K562 (cell line): ENCODE results near the gene PCCB. TPM values are rescaled to one million over a fixed set of nuclear protein-coding genes. Genes with fewer than 3 reads are reported as not detected.

ENCODE experiments used
- ATF3 ChIP-seq, 2 experiments: fragments of 450-650 bp in 1 of 2; sonication (generic) in 1 of 2; formaldehyde crosslinking in 1 of 2; IDR thresholded peaks in 1 of 2; conservative IDR thresholded peaks in 1 of 2; 2 replicates each; pipeline versions ENCODE4 v1.6.1 to v1.8.1; 2016 to 2023; ENCODE audit warnings: mild to moderate bottlenecking in 2 of 2, moderate library complexity in 2 of 2, inconsistent platforms in 1 of 2, missing genetic modification reagents in 1 of 2
- CEBPG ChIP-seq, 3 experiments: fragments of 200-800 bp in 1 of 3; sonication (Bioruptor generic) in 1 of 3; sonication (generic) in 1 of 3; formaldehyde crosslinking in 1 of 3; IDR thresholded peaks in 2 of 3; conservative IDR thresholded peaks in 1 of 3; 2 replicates each; pipeline versions ENCODE4 v1.6.1 to v1.8.0; 2016 to 2022; ENCODE audit warnings: missing compliant biosample characterization in 2 of 3, missing genetic modification characterization in 2 of 3, mild to moderate bottlenecking in 1 of 3, missing genetic modification reagents in 1 of 3
- ETV6 ChIP-seq, 3 experiments: fragments of 150-350 bp in 1 of 3; sonication (generic) in 1 of 3; formaldehyde crosslinking in 1 of 3; IDR thresholded peaks; 2 replicates each; pipeline versions ENCODE4 v1.6.1 to v1.8.0; 2014 to 2022; ENCODE audit warnings: borderline replicate concordance in 2 of 3, low read depth in 2 of 3, antibody characterized with exemption in 1 of 3, low read length in 1 of 3, mild to moderate bottlenecking in 1 of 3, missing genetic modification reagents in 1 of 3
- FOXJ3 ChIP-seq: sonication (generic); formaldehyde crosslinking; IDR thresholded peaks from 2 replicates; pipeline ENCODE4 v1.4.0; 2020; ENCODE audit warnings: mild to moderate bottlenecking, missing genetic modification reagents
- FOXK1 ChIP-seq: sonication (generic); formaldehyde crosslinking; IDR thresholded peaks from 2 replicates; pipeline ENCODE4 v1.8.0; 2022; ENCODE audit warnings: missing genetic modification reagents, mild to moderate bottlenecking, borderline replicate concordance
- HLTF ChIP-seq: fragments of 450-650 bp; IDR thresholded peaks from 2 replicates; pipeline ENCODE4 v1.6.1; 2016
- MAFG ChIP-seq: fragments of 450-650 bp; conservative IDR thresholded peaks from 2 replicates; pipeline ENCODE4 v1.6.1; 2016; ENCODE audit warnings: missing genetic modification characterization, missing compliant biosample characterization
- MECOM ChIP-seq: fragments of 250-450 bp; sonication (Bioruptor Pico); IDR thresholded peaks from 2 replicates; pipeline ENCODE4 v1.8.0; 2022; ENCODE audit warnings: inconsistent platforms
- ZFX ChIP-seq: sonication (generic); formaldehyde crosslinking; IDR thresholded peaks from 2 replicates; pipeline ENCODE4 v1.8.0; 2022; ENCODE audit warnings: mild to moderate bottlenecking, missing genetic modification reagents, moderate library complexity
- ZMIZ1 ChIP-seq, 2 experiments: fragments of 150-350 bp in 1 of 2; IDR thresholded peaks; 2 replicates each; pipeline ENCODE4 v1.6.1; 2012 to 2016; ENCODE audit warnings: low read depth in 2 of 2, low read length in 2 of 2, mild to moderate bottlenecking in 1 of 2, moderate library complexity in 1 of 2
- polyA plus RNA-seq, 8 experiments: library from polyadenylated mRNA; depleted of rRNA in 4 of 8; stranded (reverse) in 5 of 8; unstranded in 3 of 8; fragments of >200 nt; fragmentation: Nextera tagmentation in 2 of 8; fragmentation: Illumina TruSeq in 1 of 8; extraction: Ambion mirVana in 2 of 8; extraction: Trizol in 1 of 8; gene quantifications; 2 replicates each; pipeline versions ENCODE4 v1.2.1 to v1.2.3, GENCODE V29; 2011 to 2014; ENCODE audit warnings: inconsistent platforms in 1 of 8, missing spikeins in 1 of 8
- total RNA-seq, 7 experiments: library from RNA; depleted of rRNA in 6 of 7; stranded (reverse); fragments of >200 nt in 6 of 7; fragmentation: Illumina TruSeq in 2 of 7; extraction: Trizol in 2 of 7; gene quantifications; 2 replicates each; pipeline versions ENCODE4 v1.2.1 to v1.2.3, GENCODE V29; 2011 to 2021; ENCODE audit warnings: low replicate concordance in 1 of 7

Gene PCCB
- total and polyA plus RNA-seq, 9 of the 15 experiments (the other 6 are each of a cell fraction or from before 2014, with no cell fraction given), result 69.5 to 173 (median 92.8) TPM

- TF ChIP-seq FOXJ3 (CRISPR knock-in tag) (no peak), FOXK1 (CRISPR knock-in tag) (no peak), CEBPG (CRISPR knock-in tag; IDR thresholded peaks at IDR 0.05) (peak; percentile 43; the same call in 1 of the 2 replicates), CEBPG (tag; conservative IDR thresholded peaks at IDR 0.05 in 1 of 2, IDR thresholded peaks at IDR 0.05 in 1 of 2) (peak; percentile 52 to 76), MECOM (no peak), ATF3 (IDR thresholded peaks at IDR 0.05) (peak; percentile 73), ATF3 (CRISPR knock-in tag; conservative IDR thresholded peaks at IDR 0.05) (no peak), HLTF (no peak), ETV6 (IDR thresholded peaks at IDR 0.05; ENCODE audit: borderline replicate concordance in 1 of 2, low read depth in 2 of 2, low read length in 1 of 2) (no peak), ETV6 (CRISPR knock-in tag; IDR thresholded peaks at IDR 0.05; ENCODE audit: borderline replicate concordance) (no peak), ZMIZ1 (IDR thresholded peaks at IDR 0.05; ENCODE audit: low read depth in 2 of 2, low read length in 2 of 2) (no peak), MAFG (tag) (no peak), ZFX (CRISPR knock-in tag) (no peak)
Observed at GRCh38 chr3:136249593-136249992, 547 bp upstream of the PCCB start (continued).
